IPS-NIHi11 (cell line): ENCODE results near the gene B3GLCT.
A peak's percentile ranks its signal among the peaks of the same experiment; 100 is the strongest.
"Not testable (repeated sequence)": the region's sequence is repeated elsewhere in the genome, so short reads cannot be mapped to it uniquely, and the experiment has no call there.

Experiments used
- DNase-seq: peaks from one replicate; pipeline ENCODE4 v3.0.0; 2012; ENCODE audit warnings: mixed read lengths, low spot score

Gene B3GLCT

GRCh38 chr13:31184451-31184850, 15.3 kb upstream of the B3GLCT start:
- DNase-seq: no peak

GRCh38 chr13:31184981-31185645, 14.7 kb upstream of the B3GLCT start:
- no peak for DNase-seq

GRCh38 chr13:31191748-31192147, 8.0 kb upstream of the B3GLCT start:
- no peak for DNase-seq

GRCh38 chr13:31192306-31192705, 7.5 kb upstream of the B3GLCT start:
- DNase-seq: no peak

GRCh38 chr13:31195616-31196015, 4.2 kb upstream of the B3GLCT start:
- no peak for DNase-seq

- DNase-seq: no peak
Observed at GRCh38 chr13:31196992-31197391, 2.8 kb upstream of the B3GLCT start.

- no peak for DNase-seq
Observed at GRCh38 chr13:31198519-31198918, 1.3 kb upstream of the B3GLCT start.

- DNase-seq: no peak
Observed at GRCh38 chr13:31199527-31199848, 287 bp upstream of the B3GLCT start.

- DNase-seq: no peak
Observed at GRCh38 chr13:31200637-31200971, 829 bp downstream of the B3GLCT start.

GRCh38 chr13:31201341-31202031, 1.7 kb downstream of the B3GLCT start:
- no peak for DNase-seq

GRCh38 chr13:31204592-31204991, 4.8 kb downstream of the B3GLCT start:
- DNase-seq: no peak

- no peak for DNase-seq
Observed at GRCh38 chr13:31207661-31208552, 8.1 kb downstream of the B3GLCT start.

GRCh38 chr13:31208559-31209122, 8.9 kb downstream of the B3GLCT start:
- DNase-seq: no peak

GRCh38 chr13:31209172-31209840, 9.5 kb downstream of the B3GLCT start:
- DNase-seq: peak; percentile 35

- no peak for DNase-seq
Observed at GRCh38 chr13:31209841-31210210, 10.1 kb downstream of the B3GLCT start.

- no peak for DNase-seq
Observed at GRCh38 chr13:31213651-31214289, 14.0 kb downstream of the B3GLCT start.

GRCh38 chr13:31214435-31214834, 14.7 kb downstream of the B3GLCT start:
- DNase-seq: no peak

GRCh38 chr13:31216916-31217315, 17.1 kb downstream of the B3GLCT start:
- not testable (repeated sequence) for DNase-seq

GRCh38 chr13:31219909-31220598, 20.3 kb downstream of the B3GLCT start:
- DNase-seq: no peak

- no peak for DNase-seq
Observed at GRCh38 chr13:31221057-31221456, 21.3 kb downstream of the B3GLCT start.

- DNase-seq: no peak
Observed at GRCh38 chr13:31223215-31223614, 23.4 kb downstream of the B3GLCT start.
